AG09319 (cell line): ENCODE data around the gene RASSF5.

Experiments used
- DNase-seq: peaks from one replicate; pipeline ENCODE4 v3.0.0-alpha.2; 2010; ENCODE audit warnings: low read depth; ENCODE audit errors: extremely low read depth
- TF ChIP-seq, protein P1 (sequence below): IDR thresholded peaks from 2 replicates; pipeline ENCODE4 v1.5.1; 2011; ENCODE audit warnings: low read depth, mild to moderate bottlenecking, inconsistent platforms, low read length, moderate library complexity

Gene RASSF5

DNA sequence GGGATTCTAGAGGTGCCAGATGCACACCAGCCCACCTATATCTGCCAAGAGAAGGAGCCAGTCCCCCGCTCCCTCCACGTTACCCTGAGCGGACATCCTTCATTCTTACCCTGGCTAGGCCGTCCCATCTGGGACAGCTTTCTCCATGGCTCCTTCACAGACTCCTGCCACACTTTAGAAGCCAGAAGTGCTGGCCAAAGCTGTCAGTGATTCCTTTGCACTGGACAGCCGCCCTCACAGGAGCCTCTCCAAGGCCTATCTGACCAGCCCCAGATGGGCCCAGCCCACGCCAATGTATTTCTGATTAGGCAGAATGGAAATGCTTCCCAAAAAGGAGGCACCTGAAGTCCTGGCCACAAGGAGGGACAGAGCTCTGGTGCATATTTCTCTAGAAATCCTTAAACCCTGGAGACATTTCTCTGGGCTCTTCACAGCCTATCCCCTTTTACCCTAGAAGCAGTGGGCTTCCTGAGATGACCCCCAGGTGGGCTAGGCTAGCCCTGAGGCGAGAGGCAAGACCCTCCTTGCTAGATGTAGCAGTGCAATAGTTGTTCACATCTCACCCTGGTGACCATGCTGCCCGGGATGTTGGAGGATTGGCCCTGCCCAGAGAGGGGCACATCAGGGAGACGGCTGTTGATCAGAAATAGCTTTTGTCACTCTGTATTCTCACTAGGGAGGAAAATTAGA is 44.1 kb downstream of the RASSF5 start:
- TF ChIP-seq, protein P1, sequence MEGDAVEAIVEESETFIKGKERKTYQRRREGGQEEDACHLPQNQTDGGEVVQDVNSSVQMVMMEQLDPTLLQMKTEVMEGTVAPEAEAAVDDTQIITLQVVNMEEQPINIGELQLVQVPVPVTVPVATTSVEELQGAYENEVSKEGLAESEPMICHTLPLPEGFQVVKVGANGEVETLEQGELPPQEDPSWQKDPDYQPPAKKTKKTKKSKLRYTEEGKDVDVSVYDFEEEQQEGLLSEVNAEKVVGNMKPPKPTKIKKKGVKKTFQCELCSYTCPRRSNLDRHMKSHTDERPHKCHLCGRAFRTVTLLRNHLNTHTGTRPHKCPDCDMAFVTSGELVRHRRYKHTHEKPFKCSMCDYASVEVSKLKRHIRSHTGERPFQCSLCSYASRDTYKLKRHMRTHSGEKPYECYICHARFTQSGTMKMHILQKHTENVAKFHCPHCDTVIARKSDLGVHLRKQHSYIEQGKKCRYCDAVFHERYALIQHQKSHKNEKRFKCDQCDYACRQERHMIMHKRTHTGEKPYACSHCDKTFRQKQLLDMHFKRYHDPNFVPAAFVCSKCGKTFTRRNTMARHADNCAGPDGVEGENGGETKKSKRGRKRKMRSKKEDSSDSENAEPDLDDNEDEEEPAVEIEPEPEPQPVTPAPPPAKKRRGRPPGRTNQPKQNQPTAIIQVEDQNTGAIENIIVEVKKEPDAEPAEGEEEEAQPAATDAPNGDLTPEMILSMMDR = no peak
- DNase-seq = no peak

DNA sequence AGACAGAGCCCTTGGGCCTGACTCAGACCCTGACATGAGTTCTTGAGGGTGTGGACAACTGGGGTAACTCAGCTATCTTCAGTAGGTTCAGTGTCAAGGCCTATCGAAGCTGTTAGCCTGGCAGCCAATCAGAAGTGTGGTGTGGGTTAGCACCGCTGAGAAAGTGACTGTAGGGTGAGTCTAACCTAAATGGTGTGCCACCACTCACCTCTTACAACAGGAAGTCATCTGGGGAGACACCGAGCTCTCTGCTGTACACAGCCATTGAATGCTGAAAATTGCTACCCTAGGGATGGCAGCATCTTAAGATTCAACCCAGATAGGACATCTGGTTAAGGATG is 44.6 kb downstream of the RASSF5 start:
- DNase-seq = no peak
- TF ChIP-seq, protein P1 = no peak

DNA sequence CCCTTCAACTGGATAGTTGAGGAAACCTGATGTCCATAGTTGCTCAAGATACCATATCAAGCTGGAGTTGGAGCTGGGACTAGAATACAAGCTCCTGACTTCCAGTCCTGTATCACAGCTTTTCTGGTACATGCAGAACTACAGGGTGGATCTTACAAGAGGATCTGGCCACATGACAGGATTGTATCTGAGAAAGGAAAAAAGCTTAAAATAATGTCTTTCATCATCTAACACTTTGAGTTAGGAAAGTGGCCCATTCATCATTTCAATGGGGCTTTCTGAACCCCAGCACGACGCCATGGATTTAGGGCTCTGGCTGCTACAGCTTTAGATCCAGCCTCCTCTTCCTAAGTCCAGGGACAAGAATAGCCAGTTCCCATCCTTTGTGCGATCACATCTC is 46.9 kb downstream of the RASSF5 start:
- TF ChIP-seq, protein P1 = no peak
- no peak for DNase-seq

DNA sequence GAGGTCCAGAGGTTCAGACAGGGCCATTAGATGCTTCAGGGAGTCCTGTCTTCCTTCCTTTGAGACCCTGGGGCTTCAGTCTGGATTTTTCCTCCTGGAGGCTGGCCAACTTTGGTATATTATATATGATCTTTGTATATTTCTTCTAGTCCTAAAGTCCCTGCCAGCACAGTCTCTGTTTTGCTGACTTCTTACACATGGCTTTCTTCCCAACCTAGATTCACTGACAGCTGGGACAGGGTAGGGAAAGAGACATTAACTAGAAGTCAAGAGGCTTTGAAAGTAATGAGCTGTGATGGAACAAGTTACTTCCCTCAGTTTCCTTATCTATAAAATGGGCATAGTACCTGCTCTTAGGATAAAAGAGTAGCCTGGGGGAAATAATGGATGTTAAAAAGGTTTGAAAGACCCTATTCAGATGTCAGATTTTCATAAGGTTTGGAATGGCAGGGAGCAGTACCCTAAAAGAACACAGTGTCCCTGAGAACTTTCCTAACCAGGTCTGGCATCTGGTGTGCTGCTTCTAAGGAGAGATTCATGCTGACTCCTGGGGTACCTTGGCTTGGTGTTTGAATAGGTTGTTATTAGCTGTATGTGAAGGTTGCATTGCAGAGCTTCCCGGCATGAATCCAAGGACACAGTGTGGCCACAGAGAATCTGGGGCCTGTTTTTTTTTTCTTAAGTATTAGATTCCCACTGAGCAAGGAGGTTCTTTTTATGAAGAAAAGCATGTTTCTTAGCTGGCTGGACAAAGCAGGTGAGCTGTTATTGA is 47.6 kb downstream of the RASSF5 start:
- no peak for DNase-seq
- TF ChIP-seq, protein P1 = no peak

DNA sequence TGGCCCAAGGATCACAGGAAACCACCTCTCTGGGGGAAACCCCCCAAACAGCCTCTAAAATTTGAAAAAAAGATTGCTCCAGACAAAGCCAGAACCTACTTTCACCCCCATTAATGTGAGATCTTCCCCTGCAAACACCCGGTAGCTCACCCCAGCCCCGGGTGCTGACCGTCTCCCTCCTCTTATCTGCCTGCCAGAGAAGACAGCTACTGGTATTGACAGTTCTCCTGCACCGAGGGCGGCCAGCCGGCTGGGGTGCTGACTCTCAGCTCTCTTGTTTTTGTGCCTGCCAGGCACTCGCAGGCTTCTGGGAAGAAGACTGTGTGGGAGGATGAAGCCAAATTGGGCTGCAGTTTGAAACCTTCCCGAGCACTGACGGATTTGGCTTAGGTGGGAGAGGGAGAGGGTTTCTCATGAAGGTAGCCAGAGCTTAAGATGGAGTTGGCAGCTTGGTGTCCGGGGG is 48.2 kb downstream of the RASSF5 start:
- DNase-seq = no peak

DNA sequence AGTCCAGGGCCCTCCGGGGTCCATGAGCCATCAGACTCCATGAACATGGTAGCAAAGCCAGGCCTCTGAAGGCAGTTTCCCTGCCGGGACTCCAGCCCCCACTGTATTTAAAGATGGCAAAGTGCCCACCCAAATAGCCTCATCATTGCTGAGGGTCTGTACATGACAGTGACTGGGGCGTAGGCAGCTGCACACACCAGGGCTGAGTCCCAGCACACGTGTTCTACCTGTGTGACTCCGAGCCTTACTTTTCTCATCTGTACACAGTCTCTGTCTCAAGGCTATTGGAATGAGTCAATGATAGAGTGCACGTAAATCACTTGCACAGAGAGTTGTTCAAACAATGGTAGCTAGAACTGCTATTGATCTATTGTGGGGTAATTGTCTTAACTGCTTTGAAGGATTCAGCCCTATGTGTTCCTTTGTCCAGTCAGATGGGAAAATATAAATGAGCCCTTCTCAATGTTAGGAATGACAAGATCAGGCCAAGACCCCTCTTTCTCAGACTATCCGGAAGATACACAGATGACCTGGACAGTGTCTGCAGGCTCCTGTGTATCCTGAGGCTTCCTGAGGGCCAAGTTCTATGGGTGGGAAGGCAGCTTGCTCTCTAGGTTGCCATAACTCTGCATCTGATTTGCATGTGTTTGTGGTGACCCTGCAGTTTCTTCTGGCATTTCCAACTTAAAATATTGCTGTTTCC is 48.9 kb downstream of the RASSF5 start:
- TF ChIP-seq, protein P1 = no peak
- no peak for DNase-seq

More for the DNA sequence above, 48.2 kb downstream of the RASSF5 start:
- TF ChIP-seq, protein P1 = no peak
